Breast epithelium (tissue), 3 donors: Measurements from ENCODE around the gene CDC42EP5.

Source experiments
- POLR2A ChIP-seq: fragments of 450-650 bp; IDR thresholded peaks from one replicate; pipeline ENCODE4 v1.6.1; 2016; ENCODE audit warnings: antibody characterized with exemption, mild to moderate bottlenecking, moderate library complexity
- POLR2AphosphoS5 ChIP-seq, 3 donors: sonication (generic); formaldehyde crosslinking; IDR thresholded peaks; one replicate each; pipeline ENCODE4 v1.6.1; 2017; ENCODE audit warnings: antibody characterized with exemption in 3 of 3
- TF ChIP-seq, protein P1 (sequence below), 3 donors: fragments of 450-650 bp; IDR thresholded peaks; one replicate each; pipeline ENCODE4 v1.5.1; 2016 to 2017; ENCODE audit warnings: antibody characterized with exemption in 3 of 3, mild to moderate bottlenecking in 3 of 3, moderate library complexity in 3 of 3

DNA sequence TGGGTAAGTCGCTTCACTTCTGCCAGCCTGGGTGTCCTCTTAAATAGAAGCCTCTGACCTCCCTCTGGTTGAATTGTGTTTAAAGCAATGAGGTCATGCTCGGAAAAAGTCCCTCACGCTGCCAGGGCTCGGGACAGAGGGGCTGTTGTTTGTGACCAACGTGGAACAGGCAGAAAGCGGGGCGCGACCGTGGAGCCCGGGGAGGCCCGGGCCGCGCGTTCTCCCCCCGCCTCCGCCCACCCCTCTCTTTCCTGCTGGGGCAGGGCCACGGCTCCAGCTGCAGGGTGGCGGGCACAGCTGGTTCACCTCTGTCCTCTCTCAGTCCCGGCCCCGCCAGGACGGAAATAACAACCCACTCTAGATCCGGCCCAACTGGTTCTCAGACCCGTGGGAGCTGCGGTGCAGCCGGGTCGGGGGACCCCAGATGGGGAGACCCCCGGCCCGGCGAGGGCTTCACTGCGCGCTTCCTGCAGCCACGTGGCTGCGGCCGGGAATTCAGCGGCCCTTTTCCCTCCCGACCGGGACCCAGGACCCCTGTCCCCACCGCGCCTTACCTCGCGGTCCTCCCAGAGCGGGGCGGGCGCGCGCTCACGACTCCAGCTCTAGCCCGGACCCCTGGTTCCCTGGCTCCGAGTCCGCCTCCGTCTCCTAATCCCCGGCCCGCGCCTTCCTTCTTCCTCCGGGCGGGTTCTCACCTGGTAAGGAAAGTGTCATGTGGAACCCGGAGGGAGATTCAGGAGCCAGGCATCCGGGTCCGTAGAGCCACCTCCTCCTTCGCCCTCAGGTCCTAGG is 1.9 kb downstream of the CDC42EP5 start:
- TF ChIP-seq POLR2A, result no peak
- TF ChIP-seq, protein P1, sequence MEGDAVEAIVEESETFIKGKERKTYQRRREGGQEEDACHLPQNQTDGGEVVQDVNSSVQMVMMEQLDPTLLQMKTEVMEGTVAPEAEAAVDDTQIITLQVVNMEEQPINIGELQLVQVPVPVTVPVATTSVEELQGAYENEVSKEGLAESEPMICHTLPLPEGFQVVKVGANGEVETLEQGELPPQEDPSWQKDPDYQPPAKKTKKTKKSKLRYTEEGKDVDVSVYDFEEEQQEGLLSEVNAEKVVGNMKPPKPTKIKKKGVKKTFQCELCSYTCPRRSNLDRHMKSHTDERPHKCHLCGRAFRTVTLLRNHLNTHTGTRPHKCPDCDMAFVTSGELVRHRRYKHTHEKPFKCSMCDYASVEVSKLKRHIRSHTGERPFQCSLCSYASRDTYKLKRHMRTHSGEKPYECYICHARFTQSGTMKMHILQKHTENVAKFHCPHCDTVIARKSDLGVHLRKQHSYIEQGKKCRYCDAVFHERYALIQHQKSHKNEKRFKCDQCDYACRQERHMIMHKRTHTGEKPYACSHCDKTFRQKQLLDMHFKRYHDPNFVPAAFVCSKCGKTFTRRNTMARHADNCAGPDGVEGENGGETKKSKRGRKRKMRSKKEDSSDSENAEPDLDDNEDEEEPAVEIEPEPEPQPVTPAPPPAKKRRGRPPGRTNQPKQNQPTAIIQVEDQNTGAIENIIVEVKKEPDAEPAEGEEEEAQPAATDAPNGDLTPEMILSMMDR (IDR thresholded peaks at IDR 0.05), result no peak
- TF ChIP-seq POLR2AphosphoS5 (IDR thresholded peaks at IDR 0.05), result peak in 2 of 3 donors; percentile 5 to 21
